NCI-H82 (cell line): ENCODE data around the gene CAMK2B.

Experiments
- DNase-seq: peaks from one replicate; lab custom pipeline; 2025; lab: John Stamatoyannopoulos, UW

The CAMK2B gene

GRCh38 chr7:44229546-44230105 lies 95.8 kb downstream of the CAMK2B start:
- DNase-seq = no peak

- DNase-seq = no peak
Measured at GRCh38 chr7:44228571-44229350, 96.6 kb downstream of the CAMK2B start.

- DNase-seq = no peak
Measured at GRCh38 chr7:44227911-44228310, 97.5 kb downstream of the CAMK2B start.

GRCh38 chr7:44226396-44226753 lies 99.0 kb downstream of the CAMK2B start:
- DNase-seq = no peak

GRCh38 chr7:44225566-44226395 lies 99.6 kb downstream of the CAMK2B start:
- peak; percentile 33 for DNase-seq

- DNase-seq = no peak
Measured at GRCh38 chr7:44224974-44225565, 100.3 kb downstream of the CAMK2B start.

- DNase-seq = peak; percentile 89
Measured at GRCh38 chr7:44224080-44224973, 101.1 kb downstream of the CAMK2B start.

GRCh38 chr7:44223362-44224079 lies 101.9 kb downstream of the CAMK2B start:
- DNase-seq = peak; percentile 49

GRCh38 chr7:44222776-44223261 lies 102.6 kb downstream of the CAMK2B start:
- no peak for DNase-seq

GRCh38 chr7:44222074-44222473 lies 103.3 kb downstream of the CAMK2B start:
- DNase-seq = no peak

- no peak for DNase-seq
Measured at GRCh38 chr7:44221231-44221791, 104.1 kb downstream of the CAMK2B start.

- no peak for DNase-seq
Measured at GRCh38 chr7:44220358-44221112, 104.9 kb downstream of the CAMK2B start.

GRCh38 chr7:44220046-44220357 lies 105.4 kb downstream of the CAMK2B start:
- no peak for DNase-seq

- DNase-seq = no peak
Measured at GRCh38 chr7:44219371-44220045, 105.9 kb downstream of the CAMK2B start.

GRCh38 chr7:44218418-44219201 lies 106.8 kb downstream of the CAMK2B start:
- DNase-seq = peak; percentile 81

- DNase-seq = no peak
Measured at GRCh38 chr7:44217852-44218402, 107.5 kb downstream of the CAMK2B start.

GRCh38 chr7:44217223-44217714 lies 108.1 kb downstream of the CAMK2B start:
- DNase-seq = no peak
